SK-N-SH treated with all-trans-retinoic acid at 6 μM for 48 hours (cell line): ENCODE measurements around the gene HYI.

Experiments used
- ARNTL ChIP-seq: fragments of 450-650 bp; formaldehyde crosslinking; IDR thresholded peaks from 2 replicates; pipeline ENCODE4 v1.5.0; 2020; ENCODE audit warnings: low read depth, mild to moderate bottlenecking, moderate library complexity, borderline replicate concordance
- CREB5 ChIP-seq: fragments of 250-450 bp; sonication (Bioruptor Pico); IDR thresholded peaks from 2 replicates; pipeline ENCODE4 v1.5.1; 2020; ENCODE audit warnings: low read depth, mild to moderate bottlenecking, moderate library complexity
- ISL1 ChIP-seq: fragments of 250-450 bp; sonication (Bioruptor Pico); IDR thresholded peaks from 2 replicates; pipeline ENCODE4 v2.1.2; 2022; ENCODE audit warnings: mild to moderate bottlenecking, moderate library complexity
- PATZ1 ChIP-seq: fragments of 250-450 bp; sonication (Bioruptor Pico); IDR thresholded peaks from 2 replicates; pipeline ENCODE4 v1.8.0; 2020; ENCODE audit warnings: mild to moderate bottlenecking, moderate library complexity, borderline replicate concordance
- SNAI2 ChIP-seq: fragments of 250-450 bp; sonication (Bioruptor Pico); IDR thresholded peaks from 2 replicates; pipeline ENCODE4 v1.5.0; 2020; ENCODE audit warnings: mild to moderate bottlenecking, moderate library complexity
- TSHZ2 ChIP-seq: fragments of 250-450 bp; sonication (Bioruptor Pico); IDR thresholded peaks from 2 replicates; pipeline ENCODE4 v1.5.0; 2020; ENCODE audit warnings: mild to moderate bottlenecking, moderate library complexity
- ZC3H10 ChIP-seq: fragments of 250-450 bp; sonication (Bioruptor Pico); IDR thresholded peaks from 2 replicates; pipeline ENCODE4 v1.5.1; 2021; ENCODE audit warnings: mild to moderate bottlenecking, moderate library complexity
- ZFP3 ChIP-seq: fragments of 250-450 bp; sonication (Bioruptor Pico); IDR thresholded peaks from 2 replicates; pipeline ENCODE4 v1.5.0; 2020; ENCODE audit warnings: mild to moderate bottlenecking, moderate library complexity
- ZFP30 ChIP-seq: fragments of 450-650 bp; formaldehyde crosslinking; IDR thresholded peaks from 2 replicates; pipeline ENCODE4 v1.5.0; 2022; ENCODE audit warnings: mild to moderate bottlenecking, moderate library complexity
- ZNF565 ChIP-seq: fragments of 450-650 bp; formaldehyde crosslinking; conservative IDR thresholded peaks from 2 replicates; pipeline ENCODE4 v1.5.0; 2020; ENCODE audit warnings: low read depth, mild to moderate bottlenecking, moderate library complexity

- no peak for TF ChIP-seq ZNF565 (CRISPR knock-in tag)
- TF ChIP-seq ZFP3 (CRISPR knock-in tag) = no peak
- no peak for TF ChIP-seq ARNTL (CRISPR knock-in tag)
- TF ChIP-seq SNAI2 (CRISPR knock-in tag) = no peak
- no peak for TF ChIP-seq PATZ1 (CRISPR knock-in tag)
- TF ChIP-seq TSHZ2 (CRISPR knock-in tag) = no peak
- no peak for TF ChIP-seq ISL1
- no peak for TF ChIP-seq ZC3H10 (CRISPR knock-in tag)
- no peak for TF ChIP-seq ZFP30 (CRISPR knock-in tag)
- TF ChIP-seq CREB5 (CRISPR knock-in tag) = no peak
Observed at GRCh38 chr1:43451701-43452532, 1.8 kb downstream of the HYI start.
